Mesendoderm (in vitro differentiated cells): ENCODE measurements around the gene P2RX7.
"Not testable (repeated sequence)": the region's sequence is repeated elsewhere in the genome, so short reads cannot be mapped to it uniquely, and the experiment has no call there.

Experiments
- DNase-seq: peaks from one replicate; pipeline ENCODE4 v3.0.0; 2013
- H2AK5ac ChIP-seq: 2 replicates; pipeline ENCODE4 v1.6.1; 2013; ENCODE audit warnings: low read length, inconsistent platforms
- H2BK120ac ChIP-seq: 2 replicates; pipeline ENCODE4 v1.6.1; 2013; ENCODE audit warnings: low read depth, mild to moderate bottlenecking, low read length, moderate library complexity, mixed read lengths
- H2BK15ac ChIP-seq: replicated peaks from 2 replicates; pipeline ENCODE4 v1.6.1; 2013; ENCODE audit warnings: low read depth, mild to moderate bottlenecking, moderate library complexity
- H2BK5ac ChIP-seq: 2 replicates; pipeline ENCODE4 v1.6.1; 2013; ENCODE audit warnings: low read length, inconsistent platforms
- H3K18ac ChIP-seq: 2 replicates; pipeline ENCODE4 v1.6.1; 2013; ENCODE audit warnings: mild to moderate bottlenecking, low read length, mixed read lengths
- H3K23ac ChIP-seq: one replicate; pipeline ENCODE4 v1.6.1; 2013; ENCODE audit warnings: low read length
- H3K27ac ChIP-seq: 2 replicates; pipeline ENCODE4 v1.5.1; 2013; ENCODE audit warnings: low read depth, mild to moderate bottlenecking, inconsistent platforms, low read length, moderate library complexity
- H3K27me3 ChIP-seq: 2 replicates; pipeline ENCODE4 v1.6.1; 2013; ENCODE audit warnings: low read length, control low read depth, mild to moderate bottlenecking, inconsistent platforms; ENCODE audit not compliant: insufficient read depth, poor library complexity
- H3K36me3 ChIP-seq: 2 replicates; pipeline ENCODE4 v1.6.1; 2013; ENCODE audit warnings: low read length, inconsistent platforms; ENCODE audit not compliant: control insufficient read depth, insufficient read depth
- H3K4ac ChIP-seq: one replicate; pipeline ENCODE4 v1.6.1; 2013; ENCODE audit warnings: low read depth, mild to moderate bottlenecking, low read length, moderate library complexity
- H3K4me1 ChIP-seq: 2 replicates; pipeline ENCODE4 v1.6.1; 2013; ENCODE audit warnings: low read depth, low read length, inconsistent platforms; ENCODE audit not compliant: control insufficient read depth
- H3K4me2 ChIP-seq: 2 replicates; pipeline ENCODE4 v1.6.1; 2013; ENCODE audit warnings: low read length
- H3K4me3 ChIP-seq: 2 replicates; pipeline ENCODE4 v1.5.1; 2013; ENCODE audit warnings: mild to moderate bottlenecking, low read length
- H3K56ac ChIP-seq: one replicate; pipeline ENCODE4 v1.6.1; 2013; ENCODE audit warnings: low read length
- H3K79me1 ChIP-seq: 2 replicates; pipeline ENCODE4 v1.6.1; 2013; ENCODE audit warnings: low read length, inconsistent platforms
- H3K79me2 ChIP-seq: 2 replicates; pipeline ENCODE4 v1.6.1; 2013; ENCODE audit warnings: mild to moderate bottlenecking, low read length; ENCODE audit not compliant: control insufficient read depth, insufficient read depth
- H3K9ac ChIP-seq: 2 replicates; pipeline ENCODE4 v1.6.1; 2013; ENCODE audit warnings: low read length, inconsistent platforms
- H4K5ac ChIP-seq: one replicate; pipeline ENCODE4 v1.6.1; 2013; ENCODE audit warnings: low read length
- H4K8ac ChIP-seq: one replicate; pipeline ENCODE4 v1.6.1; 2013; ENCODE audit warnings: low read depth, mild to moderate bottlenecking, control low read depth, low read length, moderate library complexity
- WGBS: extraction: QIAGEN DNeasy Blood & Tissue Kit; methylation state at CpG from one replicate; pipeline ENCODE4 v1.1.7; 2013; ENCODE audit warnings: low lambda C conversion rate, missing lambda C conversion rate; ENCODE audit not compliant: insufficient coverage; ENCODE audit errors: extremely low coverage; 5-methylcytosine and 5-hydroxymethylcytosine counted together

The P2RX7 gene

GRCh38 chr12:121223292-121224285 lies 90.9 kb downstream of the P2RX7 start:
- peak; percentile 52 for DNase-seq
- Histone ChIP-seq H3K79me2 (no peaks in the 10 kb centered on the region), H2BK5ac (no peak overlapping the region), H3K79me1 (no peaks in the 10 kb centered on the region), H2AK5ac (no peak overlapping the region), H3K27me3 (no peaks in the 10 kb centered on the region), H3K4me3 (no peak overlapping the region), H4K8ac (no peak overlapping the region), H3K18ac (no peak overlapping the region), H3K4me1 (no peaks in the 10 kb centered on the region), H3K36me3 (no peaks in the 10 kb centered on the region), H3K23ac (no peak overlapping the region), H4K5ac (no peak overlapping the region), H2BK15ac (no peak overlapping the region), H3K4me2 (no peak overlapping the region), H3K4ac (no peak overlapping the region), H3K9ac (no peak overlapping the region), H2BK120ac (no peak overlapping the region), H3K56ac (no peak overlapping the region), H3K27ac (no peak overlapping the region)
- no CpG with 5 or more reads among the region's 19 CpGs for WGBS

GRCh38 chr12:121224591-121224990 lies 91.9 kb downstream of the P2RX7 start:
- Histone ChIP-seq H2AK5ac (no peak overlapping the region), H3K9ac (no peak overlapping the region), H3K79me2 (no peaks in the 10 kb centered on the region), H3K36me3 (no peaks in the 10 kb centered on the region), H3K4me2 (no peak overlapping the region), H2BK120ac (no peak overlapping the region), H3K4me3 (no peak overlapping the region), H3K27ac (no peak overlapping the region), H4K5ac (no peak overlapping the region), H2BK5ac (no peak overlapping the region), H3K4me1 (no peaks in the 10 kb centered on the region), H3K4ac (no peak overlapping the region), H3K56ac (no peak overlapping the region), H3K23ac (no peak overlapping the region), H4K8ac (no peak overlapping the region), H3K27me3 (no peaks in the 10 kb centered on the region), H3K18ac (no peak overlapping the region), H2BK15ac (no peak overlapping the region), H3K79me1 (no peaks in the 10 kb centered on the region)
- WGBS: no CpG with 5 or more reads among the region's 8 CpGs
- DNase-seq: no peak

GRCh38 chr12:121226399-121226798 lies 93.7 kb downstream of the P2RX7 start:
- Histone ChIP-seq H3K56ac (no peak overlapping the region), H3K79me1 (no peaks in the 10 kb centered on the region), H2BK5ac (no peak overlapping the region), H3K4ac (no peak overlapping the region), H3K4me3 (no peak overlapping the region), H3K79me2 (no peaks in the 10 kb centered on the region), H3K23ac (no peak overlapping the region), H3K18ac (no peak overlapping the region), H2BK15ac (no peak overlapping the region), H4K8ac (no peak overlapping the region), H2AK5ac (no peak overlapping the region), H3K27ac (no peak overlapping the region), H3K4me1 (no peaks in the 10 kb centered on the region), H3K9ac (no peak overlapping the region), H4K5ac (no peak overlapping the region), H3K27me3 (no peaks in the 10 kb centered on the region), H2BK120ac (no peak overlapping the region), H3K4me2 (no peak overlapping the region), H3K36me3 (no peaks in the 10 kb centered on the region)
- no CpG with 5 or more reads among the region's 8 CpGs for WGBS
- no peak for DNase-seq

GRCh38 chr12:121226871-121227270 lies 94.2 kb downstream of the P2RX7 start:
- H3K23ac ChIP-seq, H3K79me1 ChIP-seq, H3K4ac ChIP-seq, H3K27ac ChIP-seq, H2BK5ac ChIP-seq, H4K8ac ChIP-seq, H3K4me1 ChIP-seq, H3K79me2 ChIP-seq, H3K4me2 ChIP-seq, H2AK5ac ChIP-seq, H3K18ac ChIP-seq, H2BK120ac ChIP-seq, H2BK15ac ChIP-seq, H3K4me3 ChIP-seq, H3K9ac ChIP-seq, H3K56ac ChIP-seq, DNase-seq, H4K5ac ChIP-seq, H3K27me3 ChIP-seq, H3K36me3 ChIP-seq: not testable (repeated sequence)
- no CpG with 5 or more reads among the region's 8 CpGs for WGBS

- H2BK15ac ChIP-seq: no peak overlapping the region
- H2BK120ac ChIP-seq: no peak overlapping the region
- H3K4me3 ChIP-seq: no peak overlapping the region
- H3K23ac ChIP-seq: no peak overlapping the region
- no peaks in the 10 kb centered on the region for H3K4me1 ChIP-seq
- H4K8ac ChIP-seq: no peak overlapping the region
- no peaks in the 10 kb centered on the region for H3K27me3 ChIP-seq
- H3K56ac ChIP-seq: no peak overlapping the region
- no peak overlapping the region for H2BK5ac ChIP-seq
- no peak overlapping the region for H2AK5ac ChIP-seq
- H3K4me2 ChIP-seq: no peak overlapping the region
- no peaks in the 10 kb centered on the region for H3K79me2 ChIP-seq
- WGBS: no CpG with 5 or more reads among the region's 9 CpGs
- H3K18ac ChIP-seq: no peak overlapping the region
- H3K27ac ChIP-seq: no peak overlapping the region
- no peak overlapping the region for H3K4ac ChIP-seq
- no peaks in the 10 kb centered on the region for H3K36me3 ChIP-seq
- H3K9ac ChIP-seq: no peak overlapping the region
- no peaks in the 10 kb centered on the region for H3K79me1 ChIP-seq
- no peak for DNase-seq
- H4K5ac ChIP-seq: no peak overlapping the region
Measured at GRCh38 chr12:121227294-121227693, 94.6 kb downstream of the P2RX7 start.
